Measurements from ENCODE around the gene CAMKK1.

Gene CAMKK1

DNA sequence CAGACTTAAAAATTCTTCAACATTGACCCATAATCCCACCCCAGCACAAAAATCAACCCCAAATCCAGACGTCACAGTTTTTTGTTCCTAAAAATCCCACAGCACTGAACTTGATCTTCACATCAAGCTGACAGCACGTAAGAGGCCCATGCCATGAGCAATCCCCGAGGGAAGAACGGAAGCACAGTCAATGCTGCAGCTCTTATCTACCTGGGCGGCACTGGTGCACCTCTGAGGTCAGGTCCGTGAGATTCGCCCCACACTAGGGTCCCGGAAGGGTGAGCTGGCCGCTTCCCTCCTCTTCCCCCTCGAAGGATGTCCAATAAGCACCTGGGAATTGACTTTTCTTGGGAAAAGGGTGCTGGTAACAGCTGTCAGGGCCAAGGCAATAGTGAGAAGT is 80.6 kb downstream of the CAMKK1 start:
- peaks cover 8 to 38% (median 32%) of the 10 kb centered on the region in 10 experiments for H3K4me1 ChIP-seq
- no peak overlapping the region for H3K4me2 ChIP-seq
- H3K27ac ChIP-seq: no peak overlapping the region
- TF ChIP-seq Cebpa-rat (IDR thresholded peaks at IDR 0.05): no peak
- 0 out of 22 replicates have a peak overlapping the region, but pooled peaks of 1 of the 11 experiments have one; percentile 7 for H3K9ac ChIP-seq
- no peaks in the 10 kb centered on the region for H3K27me3 ChIP-seq
- peaks cover 91 to 100% (median 95%) of the 10 kb centered on the region in 11 experiments for H3K36me3 ChIP-seq
- H3K4me3 ChIP-seq: no peak overlapping the region
- peaks cover 0 to 23% (median 0%) of the 10 kb centered on the region in 11 experiments; a peak in 6 of 22 replicates for H4K20me1 ChIP-seq
- H3K9me3 ChIP-seq (replicated peaks in 1 of 11): no peaks in the 10 kb centered on the region

Data from BLaER1 treated with 17β-estradiol and CSF1 and Interleukin-3, amounts not matched to agents 10 nM and 100 nM (cell line).